DND-41 (cell line): ENCODE results near the gene DSN1.

Experiments
- ATAC-seq: fragments of 200-7000 bp; cut with Tn5 transposase; 3 replicates; pipeline ENCODE4 v1.9.1; 2021; ENCODE audit warnings: low read depth; ENCODE audit not compliant: insufficient read depth
- DNase-seq: peaks from one replicate; pipeline ENCODE4 v3.0.0-alpha.2; 2020
- H2AFZ ChIP-seq: 2 replicates; pipeline ENCODE4 v1.6.0; 2012; ENCODE audit warnings: low read depth, low read length
- H3K27ac ChIP-seq: 2 replicates; pipeline ENCODE4 v1.5.1; 2012; ENCODE audit warnings: low read length, inconsistent platforms
- H3K27me3 ChIP-seq: fragments of 200-600 bp; sonication (generic); 2 replicates; pipeline ENCODE4 v1.6.0; 2012; ENCODE audit warnings: low read length, mild to moderate bottlenecking, inconsistent platforms; ENCODE audit not compliant: insufficient read depth, poor library complexity
- H3K36me3 ChIP-seq: 2 replicates; pipeline ENCODE4 v1.5.1; 2012; ENCODE audit warnings: low read length, inconsistent platforms; ENCODE audit not compliant: insufficient read depth
- H3K4me1 ChIP-seq: 2 replicates; pipeline ENCODE4 v1.5.1; 2012; ENCODE audit warnings: mild to moderate bottlenecking, low read length; ENCODE audit not compliant: insufficient read depth
- H3K4me2 ChIP-seq: 2 replicates; pipeline ENCODE4 v1.6.0; 2012; ENCODE audit warnings: mild to moderate bottlenecking, moderate library complexity, low read length, inconsistent platforms; ENCODE audit not compliant: insufficient read depth
- H3K4me3 ChIP-seq, 2 experiments: fragments of 200-600 bp in 1 of 2; shearing (Covaris generic) in 1 of 2; 2 replicates each; pipeline ENCODE4 v1.5.1; 2012 to 2016; ENCODE audit warnings: inconsistent platforms in 2 of 2, low read length in 2 of 2, mild to moderate bottlenecking in 2 of 2, low read depth in 1 of 2, moderate library complexity in 1 of 2
- H3K79me2 ChIP-seq: 2 replicates; pipeline ENCODE4 v1.6.0; 2012; ENCODE audit warnings: low read length, inconsistent platforms; ENCODE audit not compliant: insufficient read depth
- H3K9ac ChIP-seq: 2 replicates; pipeline ENCODE4 v1.6.0; 2012; ENCODE audit warnings: low read depth, mild to moderate bottlenecking, inconsistent platforms, low read length, moderate library complexity
- H3K9me3 ChIP-seq: 2 replicates; pipeline ENCODE4 v1.5.1; 2012; ENCODE audit warnings: low read length, moderate library complexity, mild to moderate bottlenecking, inconsistent platforms; ENCODE audit not compliant: insufficient read depth, severe bottlenecking
- H4K20me1 ChIP-seq: 2 replicates; pipeline ENCODE4 v1.6.0; 2012; ENCODE audit warnings: low read length; ENCODE audit not compliant: insufficient read depth
- EZH2 ChIP-seq: IDR thresholded peaks from 3 replicates; pipeline ENCODE4 v1.6.1; 2012; ENCODE audit warnings: borderline replicate concordance, low read depth, mild to moderate bottlenecking, moderate library complexity, low read length, inconsistent platforms; ENCODE audit not compliant: severe bottlenecking
- TF ChIP-seq, protein P1 (sequence below): IDR thresholded peaks from 2 replicates; pipeline ENCODE4 v1.5.1; 2012; ENCODE audit warnings: borderline replicate concordance, low read length, moderate library complexity, mild to moderate bottlenecking; ENCODE audit not compliant: poor library complexity, severe bottlenecking; ENCODE audit errors: extremely low read depth

Gene DSN1

DNA sequence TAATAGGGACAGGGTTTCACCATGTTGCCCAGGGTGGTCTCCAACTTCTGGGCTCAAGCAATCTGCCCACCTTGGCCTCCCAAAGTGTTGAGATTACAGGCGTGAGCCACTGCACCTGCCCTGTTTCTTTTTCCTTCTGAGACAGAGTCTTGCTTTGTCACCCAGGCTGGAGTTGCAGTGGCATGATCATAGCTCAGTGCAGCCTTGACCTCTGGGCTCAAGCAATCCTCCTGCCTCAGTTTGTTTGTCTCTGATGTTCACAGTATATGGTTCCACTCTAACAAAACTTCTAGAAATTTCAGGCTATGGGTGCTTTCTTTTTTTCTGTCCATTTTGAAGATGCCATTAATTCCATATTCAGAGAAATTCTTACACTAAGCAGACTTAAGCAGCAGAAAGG lies 60.8 kb downstream of the DSN1 start:
- no peak for DNase-seq
- no peaks in the 10 kb centered on the region for H3K4me1 ChIP-seq
- H4K20me1 ChIP-seq, result no peaks in the 10 kb centered on the region
- TF ChIP-seq EZH2, result no peak
- TF ChIP-seq, protein P1, sequence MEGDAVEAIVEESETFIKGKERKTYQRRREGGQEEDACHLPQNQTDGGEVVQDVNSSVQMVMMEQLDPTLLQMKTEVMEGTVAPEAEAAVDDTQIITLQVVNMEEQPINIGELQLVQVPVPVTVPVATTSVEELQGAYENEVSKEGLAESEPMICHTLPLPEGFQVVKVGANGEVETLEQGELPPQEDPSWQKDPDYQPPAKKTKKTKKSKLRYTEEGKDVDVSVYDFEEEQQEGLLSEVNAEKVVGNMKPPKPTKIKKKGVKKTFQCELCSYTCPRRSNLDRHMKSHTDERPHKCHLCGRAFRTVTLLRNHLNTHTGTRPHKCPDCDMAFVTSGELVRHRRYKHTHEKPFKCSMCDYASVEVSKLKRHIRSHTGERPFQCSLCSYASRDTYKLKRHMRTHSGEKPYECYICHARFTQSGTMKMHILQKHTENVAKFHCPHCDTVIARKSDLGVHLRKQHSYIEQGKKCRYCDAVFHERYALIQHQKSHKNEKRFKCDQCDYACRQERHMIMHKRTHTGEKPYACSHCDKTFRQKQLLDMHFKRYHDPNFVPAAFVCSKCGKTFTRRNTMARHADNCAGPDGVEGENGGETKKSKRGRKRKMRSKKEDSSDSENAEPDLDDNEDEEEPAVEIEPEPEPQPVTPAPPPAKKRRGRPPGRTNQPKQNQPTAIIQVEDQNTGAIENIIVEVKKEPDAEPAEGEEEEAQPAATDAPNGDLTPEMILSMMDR, result no peak
- no peak overlapping the region for H2AFZ ChIP-seq
- H3K36me3 ChIP-seq, result 0 out of 2 replicates have a peak, but pooled peaks cover under 1% of the 10 kb centered on the region
- H3K27ac ChIP-seq, result no peak overlapping the region
- no peak overlapping the region for H3K4me3 ChIP-seq
- H3K9me3 ChIP-seq, result no peaks in the 10 kb centered on the region
- no peak for ATAC-seq
- no peak overlapping the region for H3K9ac ChIP-seq
- H3K4me2 ChIP-seq, result no peak overlapping the region
- no peaks in the 10 kb centered on the region for H3K27me3 ChIP-seq
- H3K79me2 ChIP-seq, result no peaks in the 10 kb centered on the region

DNA sequence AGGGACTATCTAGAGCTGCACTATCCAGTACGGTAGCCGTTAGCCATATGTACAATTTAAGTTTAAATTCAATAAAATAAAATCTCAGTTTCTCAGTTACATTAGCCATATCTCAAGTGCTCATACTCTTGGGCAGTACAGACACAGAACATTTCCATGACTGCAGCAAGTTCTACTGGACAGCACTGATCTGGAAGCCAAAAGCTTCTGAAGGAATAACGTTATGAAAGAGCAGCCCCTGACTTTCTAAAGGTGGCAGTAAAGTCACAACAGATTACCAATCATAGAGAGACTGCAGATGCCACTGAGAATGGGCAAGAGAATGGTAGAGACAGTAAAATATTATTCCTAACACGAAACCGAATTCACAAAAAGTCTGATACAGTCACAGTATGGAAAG lies 64.4 kb downstream of the DSN1 start:
- ATAC-seq, result no peak
- no peaks in the 10 kb centered on the region for H4K20me1 ChIP-seq
- H3K36me3 ChIP-seq, result peaks cover 8% of the 10 kb centered on the region; the same call in 1 of the 2 replicates
- H3K9me3 ChIP-seq, result no peaks in the 10 kb centered on the region
- TF ChIP-seq, protein P1, result no peak
- no peak for TF ChIP-seq EZH2
- no peak overlapping the region for H3K4me3 ChIP-seq
- no peaks in the 10 kb centered on the region for H3K79me2 ChIP-seq
- H3K4me2 ChIP-seq, result no peak overlapping the region
- no peak overlapping the region for H3K27ac ChIP-seq
- no peaks in the 10 kb centered on the region for H3K4me1 ChIP-seq
- no peak overlapping the region for H2AFZ ChIP-seq
- DNase-seq, result no peak
- no peak overlapping the region for H3K9ac ChIP-seq
- H3K27me3 ChIP-seq, result no peaks in the 10 kb centered on the region

DNA sequence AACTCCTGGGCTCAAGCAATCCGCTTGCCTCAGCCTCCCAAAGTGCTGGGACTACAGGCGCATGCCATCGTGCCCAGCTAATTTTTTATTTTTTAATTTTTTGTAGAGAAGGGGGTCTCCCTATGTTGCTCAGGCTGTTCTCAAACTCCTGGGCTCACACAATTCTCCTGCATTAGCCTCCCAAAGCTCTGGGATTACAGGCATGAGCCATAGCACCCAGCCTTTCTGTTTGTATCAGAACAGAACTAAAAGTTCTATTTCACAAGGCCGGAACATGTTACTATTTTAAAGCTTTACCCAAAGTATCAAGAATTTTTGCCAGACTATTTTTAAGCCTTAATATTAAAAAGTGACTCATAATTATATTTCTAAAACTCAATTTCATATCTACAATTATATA lies 70.0 kb downstream of the DSN1 start:
- Histone ChIP-seq H3K4me1 (no peaks in the 10 kb centered on the region), H4K20me1 (no peaks in the 10 kb centered on the region), H3K27me3 (no peaks in the 10 kb centered on the region), H3K27ac (no peak overlapping the region), H3K36me3 (peaks cover 8% of the 10 kb centered on the region; the same call in 1 of the 2 replicates), H3K4me2 (no peak overlapping the region), H3K9ac (no peak overlapping the region), H3K9me3 (no peaks in the 10 kb centered on the region), H3K79me2 (no peaks in the 10 kb centered on the region), H2AFZ (no peak overlapping the region), H3K4me3 (no peak overlapping the region)
- TF ChIP-seq, protein P1, result no peak
- no peak for TF ChIP-seq EZH2
- DNase-seq, result no peak
- ATAC-seq, result no peak
